Gastroesophageal sphincter (tissue), 4 donors: ENCODE measurements around the gene MYCN. TPM values are rescaled to one million over a fixed set of nuclear protein-coding genes. Genes with fewer than 3 reads are reported as not detected.

Source experiments
- ATAC-seq: fragments of 150-250 bp; one replicate; pipeline ENCODE4 v1.9.1; 2016; ENCODE audit warnings: mild to moderate bottlenecking, moderate library complexity
- H3K27ac ChIP-seq, 4 donors: fragments of 200-600 bp; sonication (generic) in 3 of 4; 1 replicate in 3 of 4; 2 replicates in 1 of 4; pipeline ENCODE4 v1.5.1; 2016 to 2019
- H3K27me3 ChIP-seq: fragments of 200-600 bp; sonication (generic); one replicate; pipeline ENCODE4 v1.5.1; 2019
- H3K36me3 ChIP-seq, 2 donors: fragments of 200-600 bp; sonication (generic); one replicate each; pipeline ENCODE4 v1.5.1; 2019; ENCODE audit warnings: control low read depth in 1 of 2
- H3K4me1 ChIP-seq, 3 donors: fragments of 200-600 bp; sonication (generic); 1 replicate in 2 of 3; 2 replicates in 1 of 3; pipeline ENCODE4 v1.5.1; 2016 to 2019; ENCODE audit warnings: control low read depth in 2 of 3
- H3K4me3 ChIP-seq, 2 donors: fragments of 200-600 bp; sonication (generic); one replicate each; pipeline ENCODE4 v1.5.1; 2019; ENCODE audit warnings: mild to moderate bottlenecking in 1 of 2, moderate library complexity in 1 of 2
- H3K9me3 ChIP-seq, 3 donors: fragments of 200-600 bp; sonication (generic); one replicate each; pipeline ENCODE4 v1.5.1; 2017 to 2019; ENCODE audit warnings: control low read depth in 2 of 3
- EP300 ChIP-seq: sonication (generic); formaldehyde crosslinking; IDR thresholded peaks from one replicate; pipeline ENCODE4 v1.6.1; 2017; ENCODE audit warnings: antibody characterized with exemption, mild to moderate bottlenecking
- POLR2A ChIP-seq, 2 donors: fragments of 450-650 bp; IDR thresholded peaks; one replicate each; pipeline ENCODE4 v1.6.1; 2017; ENCODE audit warnings: antibody characterized with exemption in 2 of 2, mild to moderate bottlenecking in 2 of 2, moderate library complexity in 1 of 2
- POLR2AphosphoS5 ChIP-seq: sonication (generic); formaldehyde crosslinking; IDR thresholded peaks from one replicate; pipeline ENCODE4 v1.6.1; 2017; ENCODE audit warnings: antibody characterized with exemption
- WGBS, 2 donors: methylation state at CpG; one replicate each; pipeline ENCODE4 v1.1.5; 2018; ENCODE audit warnings: low coverage in 1 of 2; 5-methylcytosine and 5-hydroxymethylcytosine counted together
- total RNA-seq, 4 donors: library from RNA; depleted of rRNA; stranded (reverse); fragments of >200 nt; gene quantifications; one replicate each; pipeline ENCODE4 v1.1.0, GENCODE V29; 2016
- TF ChIP-seq, protein P1 (sequence below), 4 experiments: fragments of 200-600 bp in 2 of 4; fragments of 450-650 bp in 2 of 4; sonication (generic) in 1 of 4; IDR thresholded peaks; one replicate each; pipeline ENCODE4 v1.5.1; 2017 to 2019; ENCODE audit warnings: antibody characterized with exemption in 4 of 4, mild to moderate bottlenecking in 2 of 4, moderate library complexity in 2 of 4

MYCN gene
- total RNA-seq, 4 donors from 2014 or later = 0.13 to 0.46 (median 0.35) TPM; not detected in 1

DNA sequence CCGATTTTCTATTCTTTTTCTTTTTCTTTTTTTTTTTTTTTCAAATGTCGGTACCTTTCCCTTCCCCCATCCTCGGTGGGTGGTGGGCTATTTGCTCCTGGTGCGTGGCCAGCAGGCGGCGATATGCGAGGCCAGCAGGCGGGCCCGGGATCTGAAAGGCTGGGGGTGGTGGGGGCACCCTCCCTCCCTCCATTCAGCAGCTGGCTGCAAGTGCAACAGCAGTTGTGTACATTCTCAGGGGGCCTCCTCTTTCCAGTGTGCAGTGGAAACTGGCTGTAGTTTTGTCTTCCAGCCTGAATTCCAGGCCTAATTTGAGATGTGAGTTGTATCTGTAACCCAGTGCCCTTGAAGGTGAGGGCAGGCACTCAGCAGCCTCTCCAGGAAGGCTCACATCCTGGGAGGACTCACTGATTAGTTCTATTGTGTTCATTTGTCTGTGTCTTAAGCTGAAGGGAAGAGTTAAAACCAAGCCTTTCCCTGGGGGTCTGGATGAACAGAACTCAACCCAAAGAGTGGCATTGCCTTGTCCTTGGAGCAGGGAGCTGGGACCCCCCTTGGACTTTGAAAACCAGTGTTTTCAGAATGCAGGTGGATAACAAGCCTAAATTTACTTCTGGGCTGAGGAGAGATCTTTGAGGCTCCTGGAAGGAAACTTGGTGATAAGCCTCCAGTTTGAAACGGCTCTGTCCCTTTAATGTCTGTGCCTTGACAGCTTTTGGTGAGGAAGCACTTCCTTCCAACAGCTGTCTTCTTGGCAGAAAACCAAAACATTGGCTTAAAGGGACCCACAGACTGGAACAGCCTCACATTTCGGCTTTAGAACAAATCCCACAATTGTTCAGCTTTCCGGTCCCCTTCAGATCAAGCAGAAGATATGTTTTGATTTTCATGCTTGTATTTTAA lies 3.3 kb downstream of the MYCN start:
- Histone ChIP-seq H3K27ac (no peak overlapping the region), H3K27me3 (peaks cover 58% of the 10 kb centered on the region), H3K4me3 (peak overlapping the region in 1 of 2 donors; percentile 52), H3K9me3 (no peaks in the 10 kb centered on the region), H3K4me1 (peaks cover 0 to 53% (median 31%) of the 10 kb centered on the region in 3 donors), H3K36me3 (peaks cover 0 to 5% of the 10 kb centered on the region in 2 donors)
- 25 to 49% methylated on average over 5 to 10 of the region's 12 CpGs for WGBS, 2 donors
- no peak for TF ChIP-seq EP300
- TF ChIP-seq POLR2A (IDR thresholded peaks at IDR 0.05) = no peak
- TF ChIP-seq POLR2AphosphoS5 = no peak
- TF ChIP-seq, protein P1, sequence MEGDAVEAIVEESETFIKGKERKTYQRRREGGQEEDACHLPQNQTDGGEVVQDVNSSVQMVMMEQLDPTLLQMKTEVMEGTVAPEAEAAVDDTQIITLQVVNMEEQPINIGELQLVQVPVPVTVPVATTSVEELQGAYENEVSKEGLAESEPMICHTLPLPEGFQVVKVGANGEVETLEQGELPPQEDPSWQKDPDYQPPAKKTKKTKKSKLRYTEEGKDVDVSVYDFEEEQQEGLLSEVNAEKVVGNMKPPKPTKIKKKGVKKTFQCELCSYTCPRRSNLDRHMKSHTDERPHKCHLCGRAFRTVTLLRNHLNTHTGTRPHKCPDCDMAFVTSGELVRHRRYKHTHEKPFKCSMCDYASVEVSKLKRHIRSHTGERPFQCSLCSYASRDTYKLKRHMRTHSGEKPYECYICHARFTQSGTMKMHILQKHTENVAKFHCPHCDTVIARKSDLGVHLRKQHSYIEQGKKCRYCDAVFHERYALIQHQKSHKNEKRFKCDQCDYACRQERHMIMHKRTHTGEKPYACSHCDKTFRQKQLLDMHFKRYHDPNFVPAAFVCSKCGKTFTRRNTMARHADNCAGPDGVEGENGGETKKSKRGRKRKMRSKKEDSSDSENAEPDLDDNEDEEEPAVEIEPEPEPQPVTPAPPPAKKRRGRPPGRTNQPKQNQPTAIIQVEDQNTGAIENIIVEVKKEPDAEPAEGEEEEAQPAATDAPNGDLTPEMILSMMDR (IDR thresholded peaks at IDR 0.05) = peak in 1 of 4 experiments; percentile 40
- ATAC-seq = no peak

DNA sequence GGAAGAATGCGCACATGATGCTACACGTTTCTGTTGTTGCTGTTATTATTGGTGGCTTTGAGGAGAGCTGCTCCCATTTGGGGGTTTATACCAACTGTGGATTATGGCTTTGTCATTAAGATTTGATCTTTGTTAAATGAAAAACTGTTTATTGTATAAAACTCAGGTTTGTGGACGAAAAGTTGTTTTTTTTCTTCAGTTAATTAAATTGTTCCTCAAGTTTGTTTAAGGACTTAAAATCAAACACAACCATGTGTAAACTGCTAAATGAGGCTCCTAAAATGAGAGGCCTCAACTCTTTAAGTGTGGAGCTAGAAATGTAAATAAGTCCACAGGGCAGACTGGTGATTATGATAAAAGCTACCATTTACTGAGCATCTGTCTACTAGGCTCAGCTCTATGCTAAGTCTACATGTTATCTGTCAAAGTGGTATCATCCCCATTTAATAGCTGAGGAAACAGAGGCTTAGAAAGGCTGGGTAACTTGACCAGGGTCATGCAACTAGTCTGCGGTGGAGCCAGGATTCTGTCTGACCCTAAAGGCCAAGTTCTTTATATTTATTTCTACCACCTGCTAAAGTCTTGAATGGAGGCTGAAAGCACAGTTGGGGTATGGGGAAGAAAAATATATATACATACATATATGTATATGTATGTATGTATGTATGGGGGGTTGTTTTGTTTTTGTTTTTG lies 4.1 kb downstream of the MYCN start:
- Histone ChIP-seq H3K9me3 (no peaks in the 10 kb centered on the region), H3K4me1 (peaks cover 0 to 48% (median 31%) of the 10 kb centered on the region in 3 donors), H3K27me3 (peaks cover 49% of the 10 kb centered on the region), H3K4me3 (no peak overlapping the region), H3K36me3 (peaks cover 0 to 5% of the 10 kb centered on the region in 2 donors), H3K27ac (no peak overlapping the region)
- no peak for TF ChIP-seq POLR2AphosphoS5
- TF ChIP-seq, protein P1 (IDR thresholded peaks at IDR 0.05) = no peak
- no peak for TF ChIP-seq POLR2A (IDR thresholded peaks at IDR 0.05)
- no peak for TF ChIP-seq EP300
- 66 to 68% methylated on average over 3 to 4 of the region's 4 CpGs for WGBS, 2 donors
- ATAC-seq = no peak

DNA sequence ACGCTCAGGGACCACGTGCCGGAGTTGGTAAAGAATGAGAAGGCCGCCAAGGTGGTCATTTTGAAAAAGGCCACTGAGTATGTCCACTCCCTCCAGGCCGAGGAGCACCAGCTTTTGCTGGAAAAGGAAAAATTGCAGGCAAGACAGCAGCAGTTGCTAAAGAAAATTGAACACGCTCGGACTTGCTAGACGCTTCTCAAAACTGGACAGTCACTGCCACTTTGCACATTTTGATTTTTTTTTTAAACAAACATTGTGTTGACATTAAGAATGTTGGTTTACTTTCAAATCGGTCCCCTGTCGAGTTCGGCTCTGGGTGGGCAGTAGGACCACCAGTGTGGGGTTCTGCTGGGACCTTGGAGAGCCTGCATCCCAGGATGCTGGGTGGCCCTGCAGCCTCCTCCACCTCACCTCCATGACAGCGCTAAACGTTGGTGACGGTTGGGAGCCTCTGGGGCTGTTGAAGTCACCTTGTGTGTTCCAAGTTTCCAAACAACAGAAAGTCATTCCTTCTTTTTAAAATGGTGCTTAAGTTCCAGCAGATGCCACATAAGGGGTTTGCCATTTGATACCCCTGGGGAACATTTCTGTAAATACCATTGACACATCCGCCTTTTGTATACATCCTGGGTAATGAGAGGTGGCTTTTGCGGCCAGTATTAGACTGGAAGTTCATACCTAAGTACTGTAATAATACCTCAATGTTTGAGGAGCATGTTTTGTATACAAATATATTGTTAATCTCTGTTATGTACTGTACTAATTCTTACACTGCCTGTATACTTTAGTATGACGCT lies 5.8 kb downstream of the MYCN start:
- Histone ChIP-seq H3K4me3 (no peak overlapping the region), H3K27ac (no peak overlapping the region), H3K27me3 (peaks cover 33% of the 10 kb centered on the region), H3K4me1 (peaks cover 0 to 32% (median 19%) of the 10 kb centered on the region in 3 donors), H3K9me3 (no peaks in the 10 kb centered on the region), H3K36me3 (peaks cover 0 to 5% of the 10 kb centered on the region in 2 donors)
- ATAC-seq = no peak
- no peak for TF ChIP-seq POLR2AphosphoS5
- no peak for TF ChIP-seq POLR2A (IDR thresholded peaks at IDR 0.05)
- TF ChIP-seq, protein P1 (IDR thresholded peaks at IDR 0.05) = no peak
- no peak for TF ChIP-seq EP300
- 81 to 83% methylated on average over 9 to 14 of the region's 17 CpGs for WGBS, 2 donors

DNA sequence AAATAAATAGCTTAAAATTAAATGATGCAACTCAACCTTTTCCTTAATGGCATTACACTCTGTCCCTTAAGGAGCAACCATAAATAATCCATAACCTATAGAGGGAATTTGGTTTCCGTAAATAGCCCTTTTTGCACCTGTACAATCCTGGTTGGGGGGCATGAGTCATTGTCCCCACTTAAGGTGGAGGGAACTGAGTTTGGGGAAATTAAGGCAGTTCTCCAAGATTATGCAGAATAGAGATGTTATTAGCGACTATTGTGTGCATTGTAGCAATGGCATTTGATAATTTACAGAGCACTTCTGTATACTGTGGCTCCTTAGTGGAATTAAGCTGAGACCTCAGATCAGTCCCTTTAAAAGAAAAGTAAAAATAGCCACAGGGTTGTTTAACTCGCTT lies 6.6 kb downstream of the MYCN start:
- no peaks in the 10 kb centered on the region for H3K9me3 ChIP-seq
- 82 to 84% methylated on average over 3 of the region's 3 CpGs for WGBS, 2 donors
- H3K27ac ChIP-seq = no peak overlapping the region
- peaks cover 0 to 5% of the 10 kb centered on the region in 2 donors for H3K36me3 ChIP-seq
- H3K4me1 ChIP-seq = peaks cover 0 to 23% (median 10%) of the 10 kb centered on the region in 3 donors
- no peak for ATAC-seq
- TF ChIP-seq, protein P1 (IDR thresholded peaks at IDR 0.05) = no peak
- TF ChIP-seq POLR2AphosphoS5 (no peak), POLR2A (IDR thresholded peaks at IDR 0.05) (no peak), EP300 (no peak)
- peaks cover 24% of the 10 kb centered on the region for H3K27me3 ChIP-seq
- H3K4me3 ChIP-seq = no peak overlapping the region
